H1 (cell line): ENCODE results near the gene SLC35F1. TPM values are rescaled to one million over a fixed set of nuclear protein-coding genes. Genes with fewer than 3 reads are reported as not detected.

Experiments used
- polyA plus RNA-seq, 7 experiments: library from polyadenylated mRNA; depleted of rRNA in 3 of 7; stranded (reverse) in 5 of 7; unstranded in 2 of 7; fragments of >200 nt in 5 of 7; fragments of 200-250 nt in 2 of 7; gene quantifications; 1 replicate in 5 of 7; 2 replicates in 1 of 7; 4 replicates in 1 of 7; pipeline versions ENCODE4 v1.2.1 to v1.2.3, GENCODE V29; 2011 to 2013; ENCODE audit warnings: missing spikeins in 2 of 7, mixed read lengths in 2 of 7
- total RNA-seq: library from RNA; stranded (reverse); fragmentation: NEBNext Ultra II Directional; extraction: Animal tissue kit (Norgen Biotek cat#: 25700); gene quantifications from 2 replicates; pipeline ENCODE4 v1.2.1, GENCODE V29; 2021
- TF ChIP-seq, protein P1 (sequence below): IDR thresholded peaks from 2 replicates; pipeline ENCODE4 v1.6.1; 2012; ENCODE audit warnings: inconsistent platforms

SLC35F1 gene
- total and polyA plus RNA-seq, 2 of the 8 experiments (the other 6 are each of a cell fraction or from before 2014, with no cell fraction given), result 7.0 to 10.0 TPM

- TF ChIP-seq, protein P1, sequence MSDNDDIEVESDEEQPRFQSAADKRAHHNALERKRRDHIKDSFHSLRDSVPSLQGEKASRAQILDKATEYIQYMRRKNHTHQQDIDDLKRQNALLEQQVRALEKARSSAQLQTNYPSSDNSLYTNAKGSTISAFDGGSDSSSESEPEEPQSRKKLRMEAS, result no peak
These were observed 254.3 kb downstream of the SLC35F1 start (continued) for GRCh38 chr6:118161343-118161742.
